ENCODE results near the gene TMPRSS13.

TMPRSS13 gene

GRCh38 chr11:117879516-117880480 is 49.4 kb downstream of the TMPRSS13 start:
- H3K9me3 ChIP-seq (ENCODE audit: control insufficient read depth in 2 of 2, low read length in 2 of 2), result no peaks in the 10 kb centered on the region
- H3K9ac ChIP-seq (ENCODE audit: low read depth in 1 of 2, low read length in 2 of 2), result no peak overlapping the region
- H3K4me1 ChIP-seq (ENCODE audit: control insufficient read depth in 2 of 2, insufficient read depth in 2 of 2, low read length in 2 of 2), result peaks cover 3 to 10% of the 10 kb centered on the region in 2 donors
- H3K36me3 ChIP-seq (ENCODE audit: control insufficient read depth in 2 of 2, insufficient read depth in 2 of 2, low read length in 2 of 2), result no peaks in the 10 kb centered on the region
- H3K27ac ChIP-seq (ENCODE audit: low read depth in 2 of 2, low read length in 2 of 2), result no peak overlapping the region
- no peak overlapping the region for H3K4me3 ChIP-seq (ENCODE audit: low read length in 2 of 2)
- H3K27me3 ChIP-seq (ENCODE audit: control insufficient read depth in 2 of 2, insufficient read depth in 2 of 2, low read length in 2 of 2), result peaks cover 29 to 49% of the 10 kb centered on the region in 2 donors

- no peaks in the 10 kb centered on the region for H3K36me3 ChIP-seq (ENCODE audit: control insufficient read depth in 2 of 2, insufficient read depth in 2 of 2, low read length in 2 of 2)
- no peak overlapping the region for H3K9ac ChIP-seq (ENCODE audit: low read depth in 1 of 2, low read length in 2 of 2)
- H3K27me3 ChIP-seq (ENCODE audit: control insufficient read depth in 2 of 2, insufficient read depth in 2 of 2, low read length in 2 of 2), result peaks cover 36 to 50% of the 10 kb centered on the region in 2 donors
- H3K4me1 ChIP-seq (ENCODE audit: control insufficient read depth in 2 of 2, insufficient read depth in 2 of 2, low read length in 2 of 2), result peaks cover 3 to 10% of the 10 kb centered on the region in 2 donors
- H3K4me3 ChIP-seq (ENCODE audit: low read length in 2 of 2), result no peak overlapping the region
- no peaks in the 10 kb centered on the region for H3K9me3 ChIP-seq (ENCODE audit: control insufficient read depth in 2 of 2, low read length in 2 of 2)
- H3K27ac ChIP-seq (ENCODE audit: low read depth in 2 of 2, low read length in 2 of 2), result no peak overlapping the region
Observed at GRCh38 chr11:117878939-117879475, 50.2 kb downstream of the TMPRSS13 start.

GRCh38 chr11:117878314-117878938 is 50.8 kb downstream of the TMPRSS13 start:
- Histone ChIP-seq H3K4me3 (ENCODE audit: low read length in 2 of 2) (no peak overlapping the region), H3K9me3 (ENCODE audit: control insufficient read depth in 2 of 2, low read length in 2 of 2) (no peaks in the 10 kb centered on the region), H3K4me1 (ENCODE audit: control insufficient read depth in 2 of 2, insufficient read depth in 2 of 2, low read length in 2 of 2) (peaks cover 3 to 10% of the 10 kb centered on the region in 2 donors), H3K9ac (ENCODE audit: low read depth in 1 of 2, low read length in 2 of 2) (no peak overlapping the region), H3K36me3 (ENCODE audit: control insufficient read depth in 2 of 2, insufficient read depth in 2 of 2, low read length in 2 of 2) (no peaks in the 10 kb centered on the region), H3K27ac (ENCODE audit: low read depth in 2 of 2, low read length in 2 of 2) (no peak overlapping the region), H3K27me3 (ENCODE audit: control insufficient read depth in 2 of 2, insufficient read depth in 2 of 2, low read length in 2 of 2) (peaks cover 40 to 52% of the 10 kb centered on the region in 2 donors)

DNA sequence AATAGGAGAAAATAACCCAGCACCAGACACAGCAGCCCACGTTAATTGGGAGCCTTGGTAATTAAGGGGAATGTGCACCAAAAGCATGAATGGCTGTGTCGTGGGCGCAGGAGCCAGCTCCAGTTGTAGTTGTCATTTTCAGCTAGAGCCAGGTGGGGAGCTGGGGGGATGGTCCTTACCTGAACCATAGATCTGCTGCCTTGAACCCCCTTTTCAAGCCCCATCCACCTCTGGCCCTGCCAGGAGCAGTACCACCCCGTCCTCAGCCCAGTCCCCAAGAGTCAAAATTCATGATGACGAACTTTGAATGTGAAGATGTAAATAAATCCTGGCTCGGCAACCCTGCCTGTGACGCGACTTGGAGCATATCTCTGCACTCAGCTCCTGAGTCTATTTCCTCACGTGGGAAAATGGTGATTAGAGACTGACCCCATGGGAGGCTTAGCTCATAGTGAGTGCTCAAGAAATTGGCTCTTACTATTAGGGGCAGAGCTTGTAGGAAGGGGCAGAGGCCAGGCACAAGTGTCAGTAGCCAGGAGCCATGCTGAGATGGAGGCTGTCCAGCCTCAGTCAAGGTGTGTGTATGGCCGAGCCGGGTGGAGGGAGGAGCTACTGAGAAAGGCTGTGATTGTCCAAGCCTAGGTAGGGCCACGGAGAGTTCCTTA is 52.0 kb downstream of the TMPRSS13 start:
- Histone ChIP-seq H3K4me3 (ENCODE audit: low read length in 2 of 2) (peak overlapping the region; percentile 45 to 51), H3K27ac (ENCODE audit: low read depth in 2 of 2, low read length in 2 of 2) (peak overlapping the region in 1 of 2 donors; percentile 63), H3K27me3 (ENCODE audit: control insufficient read depth in 2 of 2, insufficient read depth in 2 of 2, low read length in 2 of 2) (peaks cover 40 to 53% of the 10 kb centered on the region in 2 donors), H3K9me3 (ENCODE audit: control insufficient read depth in 2 of 2, low read length in 2 of 2) (no peaks in the 10 kb centered on the region), H3K4me1 (ENCODE audit: control insufficient read depth in 2 of 2, insufficient read depth in 2 of 2, low read length in 2 of 2) (peaks cover 3 to 10% of the 10 kb centered on the region in 2 donors), H3K9ac (ENCODE audit: low read depth in 1 of 2, low read length in 2 of 2) (peak overlapping the region in 1 of 2 donors; percentile 32), H3K36me3 (ENCODE audit: control insufficient read depth in 2 of 2, insufficient read depth in 2 of 2, low read length in 2 of 2) (no peaks in the 10 kb centered on the region)

GRCh38 chr11:117876341-117877119 is 52.7 kb downstream of the TMPRSS13 start, which contains the start of gene FXYD6:
Gene FXYD6 (minus strand): TSS chr11:117876658. CDS start chr11:117842776, 33,882 bp downstream.
- no peaks in the 10 kb centered on the region for H3K9me3 ChIP-seq (ENCODE audit: control insufficient read depth in 2 of 2, low read length in 2 of 2)
- no peaks in the 10 kb centered on the region for H3K36me3 ChIP-seq (ENCODE audit: control insufficient read depth in 2 of 2, insufficient read depth in 2 of 2, low read length in 2 of 2)
- peaks cover 3 to 12% of the 10 kb centered on the region in 2 donors for H3K4me1 ChIP-seq (ENCODE audit: control insufficient read depth in 2 of 2, insufficient read depth in 2 of 2, low read length in 2 of 2)
- peaks cover 40 to 53% of the 10 kb centered on the region in 2 donors for H3K27me3 ChIP-seq (ENCODE audit: control insufficient read depth in 2 of 2, insufficient read depth in 2 of 2, low read length in 2 of 2)
- peak within 1 kb of the TSS; percentile 51 to 74 for H3K4me3 ChIP-seq (ENCODE audit: low read length in 2 of 2)
- peak within 1 kb of the TSS in 1 of 2 donors; percentile 63 for H3K27ac ChIP-seq (ENCODE audit: low read depth in 2 of 2, low read length in 2 of 2)
- peak within 1 kb of the TSS; percentile 25 to 32 for H3K9ac ChIP-seq (ENCODE audit: low read depth in 1 of 2, low read length in 2 of 2)

GRCh38 chr11:117876059-117876340 is 53.2 kb downstream of the TMPRSS13 start:
- Histone ChIP-seq H3K36me3 (ENCODE audit: control insufficient read depth in 2 of 2, insufficient read depth in 2 of 2, low read length in 2 of 2) (no peaks in the 10 kb centered on the region), H3K27ac (ENCODE audit: low read depth in 2 of 2, low read length in 2 of 2) (peak overlapping the region in 1 of 2 donors; percentile 23), H3K27me3 (ENCODE audit: control insufficient read depth in 2 of 2, insufficient read depth in 2 of 2, low read length in 2 of 2) (peaks cover 40 to 49% of the 10 kb centered on the region in 2 donors), H3K4me1 (ENCODE audit: control insufficient read depth in 2 of 2, insufficient read depth in 2 of 2, low read length in 2 of 2) (peaks cover 3 to 12% of the 10 kb centered on the region in 2 donors), H3K9me3 (ENCODE audit: control insufficient read depth in 2 of 2, low read length in 2 of 2) (no peaks in the 10 kb centered on the region), H3K9ac (ENCODE audit: low read depth in 1 of 2, low read length in 2 of 2) (peak overlapping the region in 1 of 2 donors; percentile 25), H3K4me3 (ENCODE audit: low read length in 2 of 2) (peak overlapping the region; percentile 47 to 74)

- peaks cover 40 to 48% of the 10 kb centered on the region in 2 donors for H3K27me3 ChIP-seq (ENCODE audit: control insufficient read depth in 2 of 2, insufficient read depth in 2 of 2, low read length in 2 of 2)
- peak overlapping the region in 1 of 2 donors; percentile 23 for H3K27ac ChIP-seq (ENCODE audit: low read depth in 2 of 2, low read length in 2 of 2)
- H3K36me3 ChIP-seq (ENCODE audit: control insufficient read depth in 2 of 2, insufficient read depth in 2 of 2, low read length in 2 of 2), result no peaks in the 10 kb centered on the region
- peak overlapping the region; percentile 47 to 74 for H3K4me3 ChIP-seq (ENCODE audit: low read length in 2 of 2)
- H3K4me1 ChIP-seq (ENCODE audit: control insufficient read depth in 2 of 2, insufficient read depth in 2 of 2, low read length in 2 of 2), result peaks cover 3 to 12% of the 10 kb centered on the region in 2 donors
- peak overlapping the region; percentile 5 to 25 for H3K9ac ChIP-seq (ENCODE audit: low read depth in 1 of 2, low read length in 2 of 2)
- H3K9me3 ChIP-seq (ENCODE audit: control insufficient read depth in 2 of 2, low read length in 2 of 2), result no peaks in the 10 kb centered on the region
Observed at GRCh38 chr11:117875382-117876058, 53.7 kb downstream of the TMPRSS13 start.

- Histone ChIP-seq H3K27me3 (ENCODE audit: control insufficient read depth in 2 of 2, insufficient read depth in 2 of 2, low read length in 2 of 2) (peaks cover 40 to 48% of the 10 kb centered on the region in 2 donors), H3K9ac (ENCODE audit: low read depth in 1 of 2, low read length in 2 of 2) (peak overlapping the region in 1 of 2 donors; percentile 5), H3K36me3 (ENCODE audit: control insufficient read depth in 2 of 2, insufficient read depth in 2 of 2, low read length in 2 of 2) (no peaks in the 10 kb centered on the region), H3K4me1 (ENCODE audit: control insufficient read depth in 2 of 2, insufficient read depth in 2 of 2, low read length in 2 of 2) (peaks cover 3 to 12% of the 10 kb centered on the region in 2 donors), H3K9me3 (ENCODE audit: control insufficient read depth in 2 of 2, low read length in 2 of 2) (no peaks in the 10 kb centered on the region), H3K4me3 (ENCODE audit: low read length in 2 of 2) (peak overlapping the region in 1 of 2 donors; percentile 74), H3K27ac (ENCODE audit: low read depth in 2 of 2, low read length in 2 of 2) (peak overlapping the region in 1 of 2 donors; percentile 43)
Observed at GRCh38 chr11:117874910-117875381, 54.3 kb downstream of the TMPRSS13 start.

All from mucosa of rectum (tissue), 2 donors.